Measurements from ENCODE around the gene FYN. TPM values are rescaled to one million over a fixed set of nuclear protein-coding genes. Genes with fewer than 3 reads are reported as not detected.

Gene FYN
- total RNA-seq, 1 donor = 106 TPM

DNA sequence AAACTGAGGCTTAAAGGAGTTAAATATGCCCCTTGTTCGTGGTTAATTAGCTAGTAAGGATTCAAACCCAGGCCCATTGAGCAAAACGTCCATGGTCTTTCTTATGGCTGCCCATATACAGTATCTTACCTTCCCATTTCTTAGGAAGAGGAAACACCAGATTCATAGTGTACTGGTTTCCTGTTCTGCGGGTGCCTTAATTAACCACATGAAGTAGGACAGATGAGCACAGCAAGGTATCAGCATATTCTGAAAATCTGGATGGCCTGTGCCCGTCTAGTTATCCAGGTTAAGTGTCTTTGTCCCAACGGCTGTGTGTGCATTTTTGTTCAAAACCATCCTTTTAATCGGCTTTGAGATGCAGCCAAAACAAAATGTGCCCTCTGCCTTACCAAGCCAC is 174.1 kb downstream of the FYN start:
- no peaks in the 10 kb centered on the region for H3K27me3 ChIP-seq (ENCODE audit: insufficient read depth, low read length)
- no peaks in the 10 kb centered on the region for H3K9me3 ChIP-seq (ENCODE audit: low read depth, low read length)
- no peaks in the 10 kb centered on the region for H3K4me1 ChIP-seq (ENCODE audit: insufficient read depth, low read length)
- no peak overlapping the region for H2AFZ ChIP-seq (ENCODE audit: low read length)
- no peak overlapping the region for H3K27ac ChIP-seq (ENCODE audit: low read depth, low read length)
- no peaks in the 10 kb centered on the region for H4K20me1 ChIP-seq (ENCODE audit: insufficient read depth, low read length)
- no peak overlapping the region for H3K4me2 ChIP-seq (ENCODE audit: insufficient read depth, low read length)
- no peak overlapping the region for H3K4me3 ChIP-seq (ENCODE audit: insufficient read depth, low read length)
- DNase-seq (ENCODE audit: insufficient read length, low spot score, missing footprints) = no peak
- H3K36me3 ChIP-seq (ENCODE audit: insufficient read depth, low read length) = peaks cover 64% of the 10 kb centered on the region
- H3K79me2 ChIP-seq (ENCODE audit: insufficient read depth, low read length) = peaks cover 2% of the 10 kb centered on the region
- TF ChIP-seq, protein P1, sequence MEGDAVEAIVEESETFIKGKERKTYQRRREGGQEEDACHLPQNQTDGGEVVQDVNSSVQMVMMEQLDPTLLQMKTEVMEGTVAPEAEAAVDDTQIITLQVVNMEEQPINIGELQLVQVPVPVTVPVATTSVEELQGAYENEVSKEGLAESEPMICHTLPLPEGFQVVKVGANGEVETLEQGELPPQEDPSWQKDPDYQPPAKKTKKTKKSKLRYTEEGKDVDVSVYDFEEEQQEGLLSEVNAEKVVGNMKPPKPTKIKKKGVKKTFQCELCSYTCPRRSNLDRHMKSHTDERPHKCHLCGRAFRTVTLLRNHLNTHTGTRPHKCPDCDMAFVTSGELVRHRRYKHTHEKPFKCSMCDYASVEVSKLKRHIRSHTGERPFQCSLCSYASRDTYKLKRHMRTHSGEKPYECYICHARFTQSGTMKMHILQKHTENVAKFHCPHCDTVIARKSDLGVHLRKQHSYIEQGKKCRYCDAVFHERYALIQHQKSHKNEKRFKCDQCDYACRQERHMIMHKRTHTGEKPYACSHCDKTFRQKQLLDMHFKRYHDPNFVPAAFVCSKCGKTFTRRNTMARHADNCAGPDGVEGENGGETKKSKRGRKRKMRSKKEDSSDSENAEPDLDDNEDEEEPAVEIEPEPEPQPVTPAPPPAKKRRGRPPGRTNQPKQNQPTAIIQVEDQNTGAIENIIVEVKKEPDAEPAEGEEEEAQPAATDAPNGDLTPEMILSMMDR (IDR thresholded peaks at IDR 0.05; ENCODE audit: extremely low read depth, low read depth, low read length) = no peak

DNA sequence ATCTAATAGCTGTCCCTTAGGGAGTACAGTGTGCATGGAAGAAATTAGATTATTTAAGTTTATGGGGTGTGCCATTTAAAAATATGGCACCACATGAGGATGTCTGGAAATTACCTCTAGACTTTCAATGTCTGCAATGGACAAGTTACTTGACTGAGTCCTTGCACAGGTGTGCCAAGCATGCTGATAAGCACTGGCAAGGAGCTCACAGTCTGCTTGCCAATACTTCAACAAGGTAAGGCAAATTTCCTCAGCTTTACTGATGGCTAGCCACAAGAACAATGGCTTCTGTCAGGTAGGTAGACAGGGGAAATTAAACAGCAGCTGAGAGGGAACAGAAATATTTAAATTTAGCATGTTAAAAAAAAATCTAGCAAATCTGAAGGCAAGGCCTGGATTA is 176.4 kb downstream of the FYN start:
- peaks cover 2% of the 10 kb centered on the region for H3K79me2 ChIP-seq (ENCODE audit: insufficient read depth, low read length)
- TF ChIP-seq, protein P1 (IDR thresholded peaks at IDR 0.05; ENCODE audit: extremely low read depth, low read depth, low read length) = no peak
- no peak overlapping the region for H2AFZ ChIP-seq (ENCODE audit: low read length)
- no peaks in the 10 kb centered on the region for H3K9me3 ChIP-seq (ENCODE audit: low read depth, low read length)
- no peak overlapping the region for H3K27ac ChIP-seq (ENCODE audit: low read depth, low read length)
- H4K20me1 ChIP-seq (ENCODE audit: insufficient read depth, low read length) = no peaks in the 10 kb centered on the region
- H3K4me1 ChIP-seq (ENCODE audit: insufficient read depth, low read length) = no peaks in the 10 kb centered on the region
- H3K4me2 ChIP-seq (ENCODE audit: insufficient read depth, low read length) = no peak overlapping the region
- DNase-seq (ENCODE audit: insufficient read length, low spot score, missing footprints) = no peak
- H3K4me3 ChIP-seq (ENCODE audit: insufficient read depth, low read length) = no peak overlapping the region
- H3K36me3 ChIP-seq (ENCODE audit: insufficient read depth, low read length) = peaks cover 65% of the 10 kb centered on the region
- H3K27me3 ChIP-seq (ENCODE audit: insufficient read depth, low read length) = no peaks in the 10 kb centered on the region

DNA sequence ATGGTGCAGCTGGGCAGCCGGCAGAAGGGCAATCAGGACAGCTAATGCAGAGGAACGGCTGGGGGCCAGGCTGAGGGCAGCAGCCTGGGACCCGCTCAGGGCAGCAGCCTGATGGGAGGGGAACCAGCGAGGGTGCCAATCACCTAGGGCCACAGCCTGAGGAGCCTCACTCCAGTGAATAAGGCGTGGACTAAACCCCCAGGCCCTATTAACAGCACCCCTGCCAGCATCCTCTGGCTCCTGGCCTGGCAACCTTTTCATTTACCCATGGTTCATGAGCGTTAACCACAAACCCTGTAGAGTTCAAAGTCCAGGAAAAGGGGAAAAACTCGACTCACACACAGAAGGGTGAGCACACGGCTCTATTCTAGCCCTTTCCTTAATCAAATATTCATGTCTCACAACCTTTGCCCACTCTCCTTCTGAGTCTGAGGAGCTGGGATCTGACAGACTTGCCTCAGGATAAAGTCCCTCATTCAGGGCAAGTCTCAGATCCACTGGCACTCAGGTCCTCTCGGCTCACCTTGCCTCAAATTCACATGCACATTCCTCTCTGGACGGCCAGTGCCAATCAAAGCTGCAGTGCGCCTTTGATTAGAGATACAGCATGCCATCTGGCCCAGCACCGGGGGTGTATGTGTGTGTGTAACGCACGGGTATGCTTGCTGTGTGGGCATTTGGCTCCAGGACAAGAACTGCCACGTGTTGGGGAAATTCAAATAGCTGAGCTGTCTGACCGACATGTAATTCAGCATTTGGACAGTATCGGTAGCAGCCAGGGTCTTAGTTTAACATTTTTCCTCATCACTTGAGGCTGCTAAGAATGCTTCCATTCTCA is 180.7 kb downstream of the FYN start:
- no peaks in the 10 kb centered on the region for H3K79me2 ChIP-seq (ENCODE audit: insufficient read depth, low read length)
- H3K4me1 ChIP-seq (ENCODE audit: insufficient read depth, low read length) = no peaks in the 10 kb centered on the region
- no peak overlapping the region for H3K27ac ChIP-seq (ENCODE audit: low read depth, low read length)
- H4K20me1 ChIP-seq (ENCODE audit: insufficient read depth, low read length) = no peaks in the 10 kb centered on the region
- no peak for DNase-seq (ENCODE audit: insufficient read length, low spot score, missing footprints)
- TF ChIP-seq, protein P1 (IDR thresholded peaks at IDR 0.05; ENCODE audit: extremely low read depth, low read depth, low read length) = no peak
- H3K36me3 ChIP-seq (ENCODE audit: insufficient read depth, low read length) = peaks cover 60% of the 10 kb centered on the region
- no peaks in the 10 kb centered on the region for H3K9me3 ChIP-seq (ENCODE audit: low read depth, low read length)
- H2AFZ ChIP-seq (ENCODE audit: low read length) = no peak overlapping the region
- no peak overlapping the region for H3K4me3 ChIP-seq (ENCODE audit: insufficient read depth, low read length)
- no peak overlapping the region for H3K4me2 ChIP-seq (ENCODE audit: insufficient read depth, low read length)
- H3K27me3 ChIP-seq (ENCODE audit: insufficient read depth, low read length) = no peaks in the 10 kb centered on the region

DNA sequence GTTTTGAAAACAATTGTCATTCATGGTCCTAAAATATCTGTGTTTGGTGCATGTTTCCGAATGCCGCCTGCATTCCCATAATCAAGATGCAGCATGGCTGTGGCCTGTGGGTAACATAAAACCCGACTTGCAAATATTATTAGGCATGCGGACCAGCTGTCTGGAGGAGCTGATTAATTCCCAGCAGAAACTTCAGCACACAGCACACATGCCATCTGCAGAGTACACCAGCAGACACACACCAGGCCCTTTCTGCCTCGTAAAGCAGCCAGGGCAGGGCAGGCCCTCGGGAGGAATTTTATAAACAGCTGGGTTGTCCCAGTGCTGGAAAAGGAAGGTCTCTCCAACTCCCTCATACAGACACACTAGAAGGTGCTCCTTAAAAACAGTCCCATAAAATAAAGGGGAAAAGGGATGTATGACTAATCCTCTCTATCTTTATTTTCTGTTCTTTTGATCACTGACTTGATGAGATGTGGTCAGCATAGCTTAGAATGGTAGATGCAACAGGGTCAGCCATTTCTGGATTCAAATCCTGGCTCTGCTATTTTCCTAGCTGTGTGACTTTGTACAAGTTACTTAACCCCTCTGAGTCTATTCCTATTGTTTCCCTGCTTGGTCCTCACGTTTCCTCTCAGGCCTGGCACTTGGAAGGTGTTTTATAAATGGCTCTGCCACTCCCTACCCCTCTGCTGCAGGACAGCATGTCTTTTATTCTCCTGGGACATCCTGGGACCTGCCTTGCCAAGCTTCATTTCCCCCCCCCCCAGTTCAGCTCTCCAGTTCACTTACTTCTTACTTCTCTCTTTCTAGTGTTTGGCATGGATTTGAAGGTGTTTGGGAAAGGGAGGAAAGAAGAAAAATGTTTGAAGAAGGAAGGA is 181.7 kb downstream of the FYN start:
- peaks cover 57% of the 10 kb centered on the region for H3K36me3 ChIP-seq (ENCODE audit: insufficient read depth, low read length)
- H4K20me1 ChIP-seq (ENCODE audit: insufficient read depth, low read length) = no peaks in the 10 kb centered on the region
- H3K79me2 ChIP-seq (ENCODE audit: insufficient read depth, low read length) = no peaks in the 10 kb centered on the region
- H3K9me3 ChIP-seq (ENCODE audit: low read depth, low read length) = no peaks in the 10 kb centered on the region
- no peak overlapping the region for H3K4me2 ChIP-seq (ENCODE audit: insufficient read depth, low read length)
- no peak overlapping the region for H3K27ac ChIP-seq (ENCODE audit: low read depth, low read length)
- no peak overlapping the region for H3K4me3 ChIP-seq (ENCODE audit: insufficient read depth, low read length)
- H3K27me3 ChIP-seq (ENCODE audit: insufficient read depth, low read length) = no peaks in the 10 kb centered on the region
- TF ChIP-seq, protein P1 (IDR thresholded peaks at IDR 0.05; ENCODE audit: extremely low read depth, low read depth, low read length) = no peak
- no peaks in the 10 kb centered on the region for H3K4me1 ChIP-seq (ENCODE audit: insufficient read depth, low read length)
- no peak overlapping the region for H2AFZ ChIP-seq (ENCODE audit: low read length)
- no peak for DNase-seq (ENCODE audit: insufficient read length, low spot score, missing footprints)
